DMS114 treated with DMSO at 0.1 percent for 48 hours (cell line): ENCODE measurements around the gene RALGAPB.
"Not testable (repeated sequence)": the region's sequence is repeated elsewhere in the genome, so short reads cannot be mapped to it uniquely, and the experiment has no call there.

ENCODE experiments used
- DNase-seq: peaks from one replicate; lab custom pipeline; 2025; ENCODE audit not compliant: unreplicated experiment; lab: John Stamatoyannopoulos, UW

The RALGAPB gene

GRCh38 chr20:38485041-38485440 lies 12.4 kb downstream of the RALGAPB start:
- DNase-seq = no peak

DNA sequence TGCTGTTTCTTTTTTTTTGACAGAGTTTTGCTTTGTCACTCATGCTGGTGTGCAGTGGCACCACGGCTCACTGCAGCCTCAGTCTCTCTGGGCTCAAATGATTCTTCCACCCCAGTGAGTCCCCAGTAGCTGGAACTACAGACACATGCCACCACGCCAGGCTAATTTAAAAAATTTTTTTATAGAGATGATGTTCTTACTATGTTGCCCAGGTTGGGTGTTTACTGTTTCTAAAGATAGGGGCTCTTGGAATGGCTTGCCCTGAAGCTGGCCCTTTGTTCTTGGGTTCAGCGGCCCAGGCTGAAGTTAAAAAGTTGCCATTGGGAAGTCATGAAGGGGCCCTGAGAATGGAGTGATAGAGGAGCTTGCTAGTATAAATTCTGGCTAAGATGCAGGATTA lies 16.5 kb downstream of the RALGAPB start:
- DNase-seq = no peak

- DNase-seq = no peak
Measured at GRCh38 chr20:38497246-38497935, 24.7 kb downstream of the RALGAPB start.

DNA sequence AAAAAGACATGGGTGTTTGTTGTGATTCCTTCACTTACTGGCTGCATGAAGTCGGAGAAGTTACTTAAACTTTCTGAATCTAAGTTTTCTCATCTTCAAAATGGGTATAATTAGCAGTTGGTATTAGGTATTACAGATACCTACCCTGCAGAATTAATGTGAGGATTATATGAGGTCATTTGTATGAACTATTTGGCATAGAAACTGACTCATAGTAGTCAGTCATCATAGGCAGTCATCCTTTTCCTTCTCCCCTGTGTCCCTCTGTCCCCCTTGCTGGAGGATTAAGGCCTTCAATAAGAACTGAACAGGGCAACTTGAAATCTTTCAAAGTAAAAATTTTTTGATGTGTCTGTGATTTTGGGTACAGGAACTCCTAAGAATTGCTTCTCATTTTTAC lies 26.3 kb downstream of the RALGAPB start:
- no peak for DNase-seq

- no peak for DNase-seq
Measured at GRCh38 chr20:38499366-38499765, 26.7 kb downstream of the RALGAPB start.

DNA sequence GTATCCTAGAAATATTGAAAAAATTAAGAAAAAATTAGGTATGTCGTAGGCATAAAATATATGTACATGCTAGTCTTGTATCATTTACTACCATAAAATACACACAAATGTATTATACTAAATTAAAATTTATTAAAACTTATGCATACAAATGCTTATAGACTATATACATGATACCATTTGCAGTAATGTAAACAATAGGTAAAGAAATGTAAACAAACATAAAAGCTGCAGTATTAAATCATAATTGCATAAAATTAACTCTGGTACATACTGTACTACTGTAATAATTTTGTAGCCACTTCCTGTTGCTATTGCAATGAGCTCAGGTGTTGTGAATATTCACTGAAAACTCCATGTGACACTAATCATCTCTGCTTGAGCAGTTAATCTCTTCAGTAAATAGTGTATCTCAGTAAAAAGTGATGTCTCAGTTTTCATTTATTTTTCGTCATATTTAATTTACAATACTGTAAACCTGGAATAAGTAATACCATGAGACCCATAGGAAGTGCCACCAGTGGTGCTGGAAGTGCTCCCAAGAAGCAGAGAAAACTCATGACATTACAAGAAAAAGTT lies 29.3 kb downstream of the RALGAPB start:
- DNase-seq = no peak

DNA sequence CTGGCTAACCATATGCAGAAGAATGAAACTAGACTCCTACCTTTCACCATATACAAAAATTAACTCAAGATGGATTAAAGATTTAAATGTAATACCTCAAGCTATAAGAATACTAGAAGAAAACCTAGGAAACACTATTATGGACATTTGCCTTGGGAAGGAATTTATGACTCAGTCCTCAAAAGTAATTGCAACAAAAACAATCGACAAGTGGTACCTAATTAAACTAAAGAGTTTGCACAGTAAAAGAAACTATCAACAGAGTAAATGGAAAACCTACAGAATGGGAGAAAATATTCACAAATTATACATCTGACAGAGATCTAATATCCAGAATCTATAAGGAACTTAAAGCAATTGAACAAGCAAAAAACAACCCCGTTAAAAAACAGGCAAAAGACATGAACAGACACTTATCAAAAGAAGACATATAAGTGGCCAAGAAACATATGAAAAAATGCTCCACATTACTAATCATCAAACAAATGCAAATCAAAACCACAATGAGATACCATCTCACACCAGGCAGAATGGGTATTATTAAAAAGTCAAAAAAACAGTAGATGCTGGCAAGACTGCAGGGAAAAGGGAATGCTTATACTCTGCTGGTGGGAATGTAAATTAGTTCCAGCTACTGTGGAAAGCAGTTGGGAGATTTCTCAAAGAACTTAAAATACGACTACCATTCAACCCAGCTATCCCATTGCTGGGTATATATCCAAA lies 31.9 kb downstream of the RALGAPB start:
- no peak for DNase-seq

- no peak for DNase-seq
Measured at GRCh38 chr20:38505091-38505455, 32.4 kb downstream of the RALGAPB start.

- not testable (repeated sequence) for DNase-seq
Measured at GRCh38 chr20:38511726-38512125, 39.1 kb downstream of the RALGAPB start.

DNA sequence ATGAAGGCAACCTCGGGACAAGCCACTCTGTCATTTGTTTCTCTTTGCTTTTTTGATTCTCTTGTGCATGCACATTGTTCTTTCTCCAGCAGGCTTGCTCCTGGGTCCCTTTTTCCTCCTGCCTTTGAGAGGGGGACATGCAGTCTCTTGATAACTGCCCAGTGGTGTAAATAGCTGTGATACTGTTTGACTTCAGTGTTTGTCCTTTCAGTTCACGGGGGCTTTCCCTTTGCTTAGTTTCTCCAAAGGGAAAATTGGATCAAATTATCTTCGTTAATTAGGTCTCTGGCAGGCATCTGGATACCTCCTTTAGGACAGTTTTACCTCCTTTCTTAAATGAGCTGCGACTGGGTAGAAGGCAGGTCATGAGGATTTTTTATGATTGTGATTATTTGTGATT lies 41.5 kb downstream of the RALGAPB start:
- no peak for DNase-seq

- no peak for DNase-seq
Measured at GRCh38 chr20:38514947-38515346, 42.3 kb downstream of the RALGAPB start.

DNA sequence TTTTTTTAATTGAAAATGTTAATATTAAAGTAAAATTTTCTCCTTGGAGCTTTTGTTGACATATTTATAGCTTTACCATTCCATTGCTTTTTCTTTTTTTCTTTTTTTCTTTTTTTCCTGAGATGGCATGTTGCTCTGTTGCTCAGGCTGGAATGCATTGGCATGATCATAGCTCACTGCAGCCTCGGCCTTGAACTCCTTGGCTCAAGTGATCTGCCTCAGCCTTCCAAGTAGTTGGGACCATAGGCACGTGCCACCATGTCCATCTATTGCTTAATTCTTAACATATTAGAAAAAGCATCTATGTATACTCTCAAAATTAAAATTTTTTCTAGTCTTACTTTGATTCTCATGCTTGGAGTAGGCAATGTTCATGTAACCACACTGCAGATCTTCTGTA lies 43.0 kb downstream of the RALGAPB start:
- no peak for DNase-seq

DNA sequence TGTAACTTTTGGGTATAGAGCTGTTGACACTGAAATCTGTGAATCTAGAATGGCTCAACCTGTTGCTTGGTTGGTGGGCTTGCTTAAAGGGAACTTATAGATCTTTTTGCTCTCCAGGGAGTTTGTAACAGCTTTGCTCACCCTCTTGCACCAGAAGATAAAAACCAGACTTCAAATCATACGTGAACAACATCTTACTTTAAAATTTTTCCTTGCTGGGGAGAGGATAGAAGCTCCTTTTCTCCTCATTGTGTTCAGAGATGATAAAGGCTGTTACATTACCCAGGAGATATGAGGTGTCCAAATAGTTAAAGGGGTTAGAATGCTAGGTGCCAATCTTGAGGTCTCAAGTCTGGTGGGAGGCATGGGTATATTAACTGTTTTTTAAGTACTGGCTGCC lies 46.8 kb downstream of the RALGAPB start:
- no peak for DNase-seq

- DNase-seq = no peak
Measured at GRCh38 chr20:38520261-38520660, 47.6 kb downstream of the RALGAPB start.

- no peak for DNase-seq
Measured at GRCh38 chr20:38523697-38524096, 51.1 kb downstream of the RALGAPB start.

GRCh38 chr20:38528167-38528566 lies 55.5 kb downstream of the RALGAPB start:
- no peak for DNase-seq

GRCh38 chr20:38531021-38531420 lies 58.4 kb downstream of the RALGAPB start:
- no peak for DNase-seq

DNA sequence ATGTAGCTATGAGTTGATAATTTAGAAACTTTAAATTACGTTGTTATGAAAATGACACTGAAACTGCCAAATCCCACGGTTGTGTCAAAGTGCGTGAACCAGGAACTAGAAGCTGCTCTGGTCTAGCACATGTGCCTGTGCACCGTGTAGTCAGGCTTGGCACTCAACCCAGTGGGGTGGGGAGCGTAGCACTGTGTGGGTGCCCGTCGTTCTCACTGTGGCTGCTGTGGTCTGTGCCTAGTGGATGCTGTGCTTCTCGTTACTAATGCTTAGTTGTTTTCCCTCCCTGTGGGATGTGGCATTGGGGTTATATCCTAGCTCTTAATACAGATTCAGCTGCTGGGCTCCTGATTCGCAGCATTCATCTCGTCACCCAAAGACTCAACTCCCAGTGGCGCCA lies 62.1 kb downstream of the RALGAPB start:
- no peak for DNase-seq

DNA sequence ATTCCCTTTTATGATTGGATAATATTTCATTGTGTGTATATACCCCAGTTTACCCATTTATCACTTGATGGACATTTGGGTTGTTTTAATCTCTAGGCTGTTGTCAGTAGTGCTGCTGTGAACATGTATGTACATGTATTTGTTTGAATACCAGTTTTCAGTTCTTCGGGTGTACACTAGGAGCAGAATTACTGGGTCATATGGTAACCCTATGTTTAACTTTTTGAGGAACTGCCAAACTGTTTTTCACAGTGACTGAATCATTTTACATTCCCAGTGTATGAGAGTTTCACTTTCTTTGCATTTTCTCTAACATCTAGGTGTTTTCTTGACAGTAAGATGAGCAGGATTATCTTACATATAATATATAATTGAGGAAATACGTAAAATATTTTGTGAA lies 63.7 kb downstream of the RALGAPB start:
- DNase-seq = no peak

DNA sequence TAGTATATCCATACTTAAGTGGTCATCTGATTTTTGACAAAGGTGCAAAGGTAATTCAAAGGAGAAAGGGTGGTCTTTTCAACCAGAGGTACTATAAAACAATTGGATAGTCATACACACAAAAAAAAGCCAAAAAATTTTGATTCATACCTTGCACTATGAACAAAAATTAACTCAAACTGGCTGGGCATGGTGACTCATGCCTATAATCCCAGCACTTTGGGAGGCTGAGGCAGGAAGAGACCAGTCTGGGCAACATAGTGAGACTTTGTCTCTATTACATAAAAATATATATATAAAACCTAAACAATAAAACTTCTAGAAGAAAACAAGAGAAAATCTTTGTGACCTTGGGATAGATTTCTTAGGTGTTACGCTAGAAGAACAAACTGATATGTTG lies 64.5 kb downstream of the RALGAPB start:
- DNase-seq = no peak

GRCh38 chr20:38538789-38539188 lies 66.1 kb downstream of the RALGAPB start:
- DNase-seq = no peak
